ENCODE measurements around the gene SCN5A.

Gene SCN5A

DNA sequence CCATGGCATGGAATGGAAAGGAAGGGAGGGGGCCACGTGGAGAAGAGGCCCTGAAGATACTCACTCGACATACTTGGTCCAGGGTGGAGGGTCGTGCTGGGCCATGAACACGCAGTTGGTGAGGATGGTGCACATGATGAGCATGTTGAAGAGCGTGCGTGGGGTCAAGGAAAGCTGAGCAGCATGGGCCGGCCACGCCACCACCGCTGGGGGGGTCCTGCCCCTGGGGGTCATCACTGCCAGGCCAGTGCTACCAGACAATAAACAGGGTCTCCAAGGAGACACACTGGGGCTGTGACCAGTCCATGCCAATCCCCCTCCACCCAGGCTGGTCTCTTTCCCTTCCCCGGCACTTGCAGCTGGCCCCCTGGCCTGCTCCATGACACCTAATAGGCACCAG is 27.2 kb downstream of the SCN5A start:
- DNase-seq (ENCODE audit: low spot score) = no peak

DNA sequence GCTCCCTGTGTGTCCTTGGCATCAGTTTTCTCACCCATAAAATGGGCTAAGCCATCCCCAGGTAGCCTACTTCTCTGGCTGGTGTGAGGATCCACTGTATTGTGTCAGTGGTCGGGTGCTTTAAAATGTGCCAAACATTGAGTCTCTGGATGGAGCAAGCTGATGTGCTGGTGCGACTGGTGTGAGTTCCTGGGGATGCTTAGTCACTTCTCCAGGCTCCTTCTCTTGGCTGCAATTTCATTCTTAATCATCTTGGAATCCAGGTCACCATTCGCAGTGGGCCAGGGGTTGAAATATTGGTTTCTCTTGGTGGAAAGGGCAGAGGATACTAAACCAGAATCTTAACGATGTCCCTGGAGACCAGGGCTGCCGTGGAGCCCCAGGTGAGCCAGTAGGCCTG is 29.3 kb downstream of the SCN5A start:
- no peak for DNase-seq (ENCODE audit: low spot score)

DNA sequence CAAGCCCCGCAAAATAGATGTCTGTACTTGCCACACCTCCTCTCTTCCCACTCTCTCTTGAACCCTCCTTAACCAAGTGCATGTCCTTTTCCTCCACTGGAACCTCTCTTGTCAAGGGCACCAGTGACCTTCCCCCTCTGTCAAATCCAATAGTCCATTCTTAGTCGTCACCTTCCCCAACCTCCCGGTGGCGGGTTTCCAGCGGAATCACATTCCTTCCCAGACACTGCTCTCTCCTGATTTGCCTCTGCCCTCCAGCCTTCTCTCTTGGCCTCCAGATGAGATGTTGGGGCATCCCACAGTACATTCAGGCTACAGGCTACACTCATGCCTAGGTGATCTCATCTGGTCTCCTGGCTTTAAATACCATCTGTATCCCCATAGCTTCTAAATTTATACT is 31.1 kb downstream of the SCN5A start:
- DNase-seq (ENCODE audit: low spot score) = no peak

- no peak for DNase-seq (ENCODE audit: low spot score)
Observed at GRCh38 chr3:38617586-38617985, 31.9 kb downstream of the SCN5A start.

DNA sequence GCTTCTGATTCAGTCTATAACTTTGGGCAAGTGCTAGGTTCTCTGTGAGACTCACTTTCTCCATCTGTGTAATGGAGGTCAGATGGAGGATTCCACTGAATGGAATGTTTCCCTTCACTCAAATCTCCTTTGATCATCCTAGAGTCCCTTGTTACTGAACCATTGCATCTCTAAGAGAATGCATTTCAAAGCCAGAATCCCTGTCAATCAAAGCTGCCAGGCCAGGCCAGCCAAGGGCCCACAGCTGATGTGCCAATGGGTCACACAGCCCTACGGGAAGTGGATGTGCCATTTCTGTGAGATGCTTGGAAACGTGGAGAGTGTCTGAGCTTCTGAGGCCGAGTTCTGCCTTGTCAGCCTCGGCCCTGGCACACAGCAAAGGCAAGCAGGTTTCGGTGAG is 32.4 kb downstream of the SCN5A start:
- DNase-seq (ENCODE audit: low spot score) = no peak

DNA sequence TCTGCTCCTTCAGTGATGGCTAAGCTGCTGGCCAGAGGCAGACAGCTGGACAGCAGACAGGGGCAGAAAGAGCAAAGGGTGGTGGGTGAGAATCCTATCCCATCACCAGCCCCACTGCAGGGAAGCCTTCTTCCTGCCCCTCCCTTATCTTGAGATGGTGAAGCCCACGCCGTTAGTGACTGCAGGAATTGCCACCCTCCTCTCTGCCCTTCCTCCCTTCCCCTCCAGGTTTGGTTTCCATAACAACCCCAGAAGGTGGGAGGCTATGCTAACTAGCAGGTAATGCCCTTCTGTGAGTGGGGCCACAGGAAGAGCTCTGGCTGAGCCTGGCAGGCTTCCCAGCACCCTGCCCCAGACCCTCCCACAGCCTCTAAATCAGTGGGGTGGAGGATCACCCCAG is 32.8 kb downstream of the SCN5A start:
- no peak for DNase-seq (ENCODE audit: low spot score)

- no peak for DNase-seq (ENCODE audit: low spot score)
Observed at GRCh38 chr3:38616111-38616510, 33.4 kb downstream of the SCN5A start.

DNA sequence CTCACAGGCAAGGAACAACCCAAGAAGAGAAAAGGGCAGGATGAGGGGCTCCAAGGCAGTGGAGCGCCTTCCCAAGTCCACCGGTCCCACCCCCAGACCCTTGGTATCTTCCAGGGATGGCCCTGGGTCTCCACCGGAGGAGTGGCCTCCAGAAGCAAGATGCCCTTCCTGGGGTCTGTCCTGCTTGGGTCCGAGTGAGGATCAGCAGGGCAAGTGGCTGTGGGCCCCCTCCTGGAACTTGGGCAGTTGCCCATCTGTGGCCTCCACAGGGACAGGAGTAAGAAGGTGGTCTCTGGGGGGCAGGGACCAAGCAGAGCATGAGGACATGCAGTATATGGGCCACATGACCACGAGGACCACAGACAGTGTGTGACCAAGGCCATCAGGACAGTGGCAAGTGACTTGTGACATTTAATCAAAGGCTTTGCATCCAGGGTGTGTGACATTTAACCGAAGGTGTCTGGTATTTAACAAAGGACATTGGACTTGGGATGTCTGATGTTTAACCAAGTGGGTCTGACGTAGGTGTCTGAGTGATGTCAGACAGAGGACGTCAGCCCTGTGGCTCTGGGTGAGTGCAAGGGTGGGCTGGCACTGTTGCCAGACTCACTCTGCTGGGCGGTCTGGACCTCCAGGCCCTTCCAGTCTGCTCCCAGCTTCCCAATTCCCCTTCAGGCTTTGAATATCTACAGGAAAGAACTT is 34.7 kb downstream of the SCN5A start:
- no peak for DNase-seq (ENCODE audit: low spot score)

- DNase-seq (ENCODE audit: low spot score) = no peak
Observed at GRCh38 chr3:38614091-38614490, 35.4 kb downstream of the SCN5A start.

DNA sequence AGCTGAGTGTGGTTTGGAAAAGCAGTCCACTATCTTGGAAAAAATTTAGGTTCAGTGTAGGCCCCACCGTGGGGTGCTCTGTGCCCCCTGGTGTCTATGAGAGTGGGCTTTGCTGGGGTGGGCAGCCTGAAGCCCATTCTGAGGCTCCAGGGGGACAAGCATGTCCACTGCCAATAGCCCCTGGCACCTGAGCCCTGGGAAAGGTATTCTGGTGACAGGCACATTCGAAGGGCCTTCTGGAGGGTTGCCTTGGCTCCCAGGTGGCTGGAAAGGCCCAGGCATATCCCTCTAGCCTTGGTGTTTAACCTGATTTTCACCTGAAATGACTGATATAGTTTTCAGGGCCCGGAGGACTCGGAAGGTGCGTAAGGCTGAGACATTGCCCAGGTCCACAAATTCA is 36.1 kb downstream of the SCN5A start:
- no peak for DNase-seq (ENCODE audit: low spot score)

DNA sequence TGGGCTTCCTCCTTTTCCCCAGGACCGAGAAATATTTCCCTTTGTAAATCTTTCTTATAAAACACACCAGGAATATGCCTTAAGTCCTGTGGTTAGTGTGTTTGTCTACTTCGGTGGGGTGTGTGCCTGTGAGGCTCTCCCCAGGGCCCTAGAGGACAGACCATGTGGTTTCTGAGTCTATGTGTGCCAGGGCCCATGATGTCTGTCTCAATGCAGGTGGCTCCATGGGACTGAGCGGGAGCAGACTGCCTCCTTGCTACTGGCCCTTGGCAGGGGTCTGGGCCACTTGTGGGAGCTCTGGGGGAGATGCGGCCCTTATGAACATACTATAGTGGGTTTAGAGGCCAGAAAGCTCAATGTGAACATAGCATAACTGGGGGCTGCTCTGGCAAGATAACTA is 37.6 kb downstream of the SCN5A start:
- no peak for DNase-seq (ENCODE audit: low spot score)

DNA sequence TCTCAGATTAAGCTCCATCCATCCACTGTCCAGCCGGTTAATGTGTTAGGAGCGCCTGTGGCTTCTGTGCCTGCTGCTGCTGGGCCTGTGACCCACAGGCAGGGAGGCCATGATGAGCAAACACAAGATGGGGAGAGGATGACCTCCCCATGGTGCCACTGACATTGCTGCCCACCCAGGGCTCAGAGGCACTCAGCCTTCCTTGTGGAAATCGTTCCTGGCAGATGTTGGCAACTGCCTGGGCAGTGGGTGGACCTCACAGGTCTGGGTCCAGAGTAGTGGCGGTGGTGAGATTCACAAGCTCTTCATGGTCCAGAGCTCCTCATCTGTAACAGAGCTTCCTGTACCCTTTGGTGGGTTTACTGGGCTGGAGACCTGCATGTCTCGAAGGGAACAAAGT is 38.6 kb downstream of the SCN5A start:
- no peak for DNase-seq (ENCODE audit: low spot score)

GRCh38 chr3:38610436-38610835 is 39.1 kb downstream of the SCN5A start:
- DNase-seq (ENCODE audit: low spot score) = no peak

DNA sequence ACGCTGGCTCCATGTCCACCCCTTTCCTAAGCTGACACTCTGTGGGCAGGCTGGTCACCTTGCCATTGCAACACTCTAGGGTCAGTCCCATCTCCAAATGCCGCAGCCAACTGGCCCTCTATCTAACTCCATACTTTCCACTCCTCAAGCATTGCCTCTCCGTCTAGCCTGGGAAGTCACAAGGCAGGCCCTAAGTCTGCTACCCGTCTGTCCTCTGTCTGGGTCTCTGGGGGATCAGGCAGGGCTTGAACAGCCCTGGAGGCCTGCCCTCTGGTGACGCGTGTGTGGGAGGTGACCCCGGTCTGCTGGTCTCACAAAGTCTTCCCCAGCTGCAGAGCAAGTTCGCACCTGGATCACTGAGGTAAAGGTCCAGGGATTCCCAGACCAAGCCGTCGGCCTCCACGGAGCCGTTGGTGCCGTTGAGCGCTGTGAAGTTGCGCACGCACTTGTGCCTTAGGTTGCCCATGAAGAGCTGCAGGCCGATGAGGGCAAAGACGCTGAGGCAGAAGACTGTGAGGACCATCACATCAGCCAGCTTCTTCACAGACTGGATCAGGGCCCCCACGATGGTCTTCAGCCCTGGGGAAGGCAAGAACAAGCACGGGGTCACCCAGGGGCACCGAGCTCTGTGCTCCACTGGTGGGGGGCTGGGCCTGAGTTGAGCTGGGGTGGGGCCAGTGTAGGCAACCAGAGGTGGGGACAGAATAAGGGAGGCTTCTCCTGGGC is 39.9 kb downstream of the SCN5A start:
- no peak for DNase-seq (ENCODE audit: low spot score)

GRCh38 chr3:38608961-38609360 is 40.5 kb downstream of the SCN5A start:
- no peak for DNase-seq (ENCODE audit: low spot score)

DNA sequence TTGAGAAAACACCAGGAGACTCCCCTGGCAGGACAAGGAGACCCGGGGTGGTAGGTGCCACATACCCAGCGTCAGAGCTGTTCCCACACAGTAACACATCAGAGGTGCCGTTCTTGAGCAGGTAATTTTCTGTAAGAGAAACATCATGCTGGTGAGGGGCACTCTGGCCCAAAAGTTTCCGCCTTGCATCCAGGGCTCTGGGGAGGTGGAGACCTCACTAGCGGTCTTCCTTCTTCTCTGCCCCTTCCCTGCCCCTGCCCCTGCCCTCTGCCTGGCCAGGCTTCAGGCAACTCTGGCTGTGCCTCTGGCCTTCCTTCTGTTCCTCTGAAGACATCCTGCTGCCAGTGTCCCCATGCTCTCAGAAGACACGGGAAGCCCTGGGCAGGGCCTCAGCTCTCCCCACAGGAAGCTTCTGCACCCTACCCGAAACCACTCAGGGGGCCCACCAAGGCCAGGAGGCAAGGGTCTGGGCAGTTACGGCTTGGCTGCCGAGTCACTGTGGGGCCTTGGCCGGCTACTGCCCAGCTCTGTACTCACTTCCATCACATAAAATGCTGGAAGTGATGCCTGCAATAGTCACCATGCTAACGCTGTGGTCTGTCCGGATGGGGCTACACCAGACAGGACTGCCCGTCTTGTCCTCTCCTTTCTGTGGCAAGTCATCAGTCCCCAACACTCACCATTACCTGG is 41.3 kb downstream of the SCN5A start:
- no peak for DNase-seq (ENCODE audit: low spot score)

- DNase-seq (ENCODE audit: low spot score) = no peak
Observed at GRCh38 chr3:38606561-38606960, 42.9 kb downstream of the SCN5A start.

- DNase-seq (ENCODE audit: low spot score) = no peak
Observed at GRCh38 chr3:38605981-38606380, 43.5 kb downstream of the SCN5A start.

DNA sequence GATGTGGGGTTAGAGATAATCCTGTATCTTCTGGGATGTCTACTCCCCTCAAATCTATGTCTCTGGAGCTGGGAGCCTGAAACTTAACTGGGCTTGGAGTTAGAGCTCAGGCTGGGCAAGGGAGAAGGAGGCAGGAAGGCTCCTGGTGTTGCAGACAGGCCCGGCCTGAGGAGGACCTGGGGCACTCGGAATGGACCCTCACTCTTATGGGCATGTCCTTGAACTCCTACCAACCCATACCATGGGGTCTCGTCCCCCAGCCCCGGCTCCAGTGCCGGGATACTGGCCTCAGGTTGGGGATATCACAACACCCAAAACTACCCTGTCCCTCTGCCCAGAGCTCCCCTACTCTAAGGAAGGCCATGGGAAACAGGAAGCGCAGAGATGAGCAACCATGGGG is 45.2 kb downstream of the SCN5A start:
- DNase-seq (ENCODE audit: low spot score) = no peak

- DNase-seq (ENCODE audit: low spot score) = no peak
Observed at GRCh38 chr3:38603731-38604131, 45.8 kb downstream of the SCN5A start.

DNA sequence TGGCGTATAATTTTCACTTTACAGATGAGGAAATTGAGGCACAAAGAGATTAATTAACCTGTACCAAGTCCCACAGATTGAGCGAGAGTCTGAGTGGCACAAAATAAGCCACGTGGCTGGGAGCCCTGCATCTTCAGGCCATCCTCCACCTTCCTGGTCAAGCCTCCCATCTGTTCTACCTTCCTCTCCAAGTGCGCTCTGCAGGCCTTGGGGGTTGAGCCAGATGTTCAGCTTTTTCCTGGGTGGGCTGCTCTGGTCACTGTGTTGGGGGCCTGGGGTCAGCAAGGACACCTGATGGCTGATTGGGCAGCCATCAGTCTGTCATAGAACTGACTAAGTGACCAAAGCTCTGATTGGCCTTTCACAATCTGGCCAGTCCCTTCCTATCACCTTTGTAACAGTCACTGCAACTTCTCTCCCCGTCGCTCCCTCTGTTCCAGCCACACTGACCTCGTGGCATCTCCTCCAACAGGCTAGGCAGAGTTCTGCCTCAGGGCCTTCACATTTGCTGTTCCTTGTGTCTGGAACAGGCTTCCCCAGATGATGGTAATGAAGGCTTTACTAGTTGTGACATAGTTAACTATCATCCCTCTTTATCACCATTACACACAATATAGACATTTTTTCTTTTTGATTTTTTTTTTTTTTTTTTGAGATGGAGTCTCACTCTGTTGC is 46.8 kb downstream of the SCN5A start:
- no peak for DNase-seq (ENCODE audit: low spot score)

GRCh38 chr3:38601956-38602550 is 47.4 kb downstream of the SCN5A start:
- no peak for DNase-seq (ENCODE audit: low spot score)
